ENCODE data around the gene COMMD10.
A peak's percentile ranks its signal among the peaks of the same experiment; 100 is the strongest.
"Not testable (repeated sequence)": the region's sequence is repeated elsewhere in the genome, so short reads cannot be mapped to it uniquely, and the experiment has no call there.

COMMD10 gene

DNA sequence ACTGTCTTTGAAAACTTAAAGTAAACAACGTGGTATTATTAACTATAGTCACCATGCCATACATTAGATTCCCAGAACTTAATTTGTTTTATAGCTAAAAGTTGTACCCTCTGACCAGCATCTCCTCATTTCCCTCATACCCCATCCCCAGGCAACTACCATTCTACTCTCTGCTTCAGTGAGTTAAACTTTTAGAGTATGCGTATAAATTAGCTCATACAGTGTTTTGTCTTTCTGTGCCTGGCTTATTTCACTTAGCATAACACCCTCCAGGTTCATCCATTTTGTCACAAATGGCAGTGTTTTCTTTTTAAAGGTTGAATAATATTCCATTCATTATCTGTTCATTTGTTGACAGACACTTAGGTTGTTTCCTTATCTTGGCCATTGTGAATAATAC, 14.2 kb downstream of the COMMD10 start:
- no peak for DNase-seq

DNA sequence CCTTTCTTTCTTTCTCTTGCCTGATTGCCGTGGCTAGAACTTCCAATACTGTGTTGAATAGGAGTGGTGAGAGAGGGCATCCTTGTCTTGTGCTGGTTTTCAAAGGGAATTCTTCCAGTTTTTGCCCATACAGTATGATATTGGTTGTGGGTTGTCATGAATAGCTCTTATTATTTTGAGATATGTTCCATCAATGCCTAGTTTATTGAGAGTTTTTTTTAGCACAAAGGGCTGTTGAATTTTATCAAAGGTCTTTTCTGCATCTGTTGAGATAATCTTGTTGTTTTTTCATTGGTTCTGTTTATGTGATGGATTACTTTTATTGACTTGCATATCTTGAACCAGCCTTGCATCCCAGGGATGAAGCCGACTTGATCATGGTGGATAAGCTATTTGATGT, 20.1 kb downstream of the COMMD10 start:
- DNase-seq = not testable (repeated sequence)

DNA sequence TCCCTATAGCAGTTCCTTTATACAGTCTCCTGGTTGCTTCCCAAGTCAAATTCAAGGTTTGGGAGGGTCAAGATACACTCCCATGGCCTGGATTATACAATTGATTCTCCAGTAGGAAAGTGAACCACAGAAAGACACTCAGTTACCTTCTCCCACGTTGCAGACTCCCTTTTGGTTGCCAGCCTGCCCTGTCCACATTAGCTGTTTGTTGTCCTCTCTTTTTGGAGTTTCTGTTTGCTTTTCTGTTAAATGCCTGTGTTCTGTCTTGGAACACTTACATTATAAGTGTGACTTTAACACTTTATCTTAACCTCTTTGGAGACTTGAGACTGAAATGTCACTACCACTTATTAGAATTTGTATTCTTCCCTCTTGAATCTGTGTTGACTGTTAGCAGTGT, 30.3 kb downstream of the COMMD10 start:
- no peak for DNase-seq

DNA sequence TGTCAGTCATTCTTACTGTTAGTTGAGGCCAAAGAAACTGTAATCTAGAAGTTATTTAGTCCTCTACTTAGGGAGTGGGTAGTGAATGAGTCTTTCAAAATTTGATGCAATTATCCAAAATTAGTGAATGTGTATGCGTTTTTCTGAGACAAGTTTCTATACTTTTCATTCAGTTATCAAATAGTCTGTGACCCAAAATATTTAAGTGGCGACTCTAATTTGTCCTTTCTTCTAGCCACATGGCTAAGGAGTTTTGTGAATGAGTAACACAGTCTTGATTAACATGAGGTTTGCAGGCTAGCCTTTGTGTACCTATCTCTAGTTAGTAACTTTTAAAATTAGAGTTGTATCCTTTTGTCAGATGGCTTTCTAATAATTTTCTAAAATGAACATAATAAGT, 45.6 kb downstream of the COMMD10 start:
- no peak for DNase-seq

DNA sequence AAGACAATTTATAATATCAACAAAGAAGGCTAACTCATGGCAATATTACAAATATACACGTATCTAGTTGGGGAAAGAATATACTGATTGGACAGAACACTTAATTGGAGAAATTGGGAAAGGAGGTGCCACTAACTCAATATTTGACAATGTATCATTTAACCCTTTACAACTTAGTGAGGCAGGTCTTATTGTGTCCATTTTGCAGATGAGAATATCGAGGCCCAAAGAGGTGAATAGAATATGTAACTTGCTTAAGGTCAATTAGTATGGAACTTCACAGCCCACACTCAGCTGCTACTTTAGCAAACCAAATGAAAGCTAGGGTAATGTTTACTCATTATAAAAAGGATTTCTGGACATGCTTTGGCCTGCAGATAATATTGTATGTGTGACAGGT, 46.2 kb downstream of the COMMD10 start:
- no peak for DNase-seq

- no peak for DNase-seq
These were observed 48.5 kb downstream of the COMMD10 start for GRCh38 chr5:116133281-116133680.

- DNase-seq = peak; percentile 53
These were observed 50.5 kb downstream of the COMMD10 start for GRCh38 chr5:116135344-116135743.

DNA sequence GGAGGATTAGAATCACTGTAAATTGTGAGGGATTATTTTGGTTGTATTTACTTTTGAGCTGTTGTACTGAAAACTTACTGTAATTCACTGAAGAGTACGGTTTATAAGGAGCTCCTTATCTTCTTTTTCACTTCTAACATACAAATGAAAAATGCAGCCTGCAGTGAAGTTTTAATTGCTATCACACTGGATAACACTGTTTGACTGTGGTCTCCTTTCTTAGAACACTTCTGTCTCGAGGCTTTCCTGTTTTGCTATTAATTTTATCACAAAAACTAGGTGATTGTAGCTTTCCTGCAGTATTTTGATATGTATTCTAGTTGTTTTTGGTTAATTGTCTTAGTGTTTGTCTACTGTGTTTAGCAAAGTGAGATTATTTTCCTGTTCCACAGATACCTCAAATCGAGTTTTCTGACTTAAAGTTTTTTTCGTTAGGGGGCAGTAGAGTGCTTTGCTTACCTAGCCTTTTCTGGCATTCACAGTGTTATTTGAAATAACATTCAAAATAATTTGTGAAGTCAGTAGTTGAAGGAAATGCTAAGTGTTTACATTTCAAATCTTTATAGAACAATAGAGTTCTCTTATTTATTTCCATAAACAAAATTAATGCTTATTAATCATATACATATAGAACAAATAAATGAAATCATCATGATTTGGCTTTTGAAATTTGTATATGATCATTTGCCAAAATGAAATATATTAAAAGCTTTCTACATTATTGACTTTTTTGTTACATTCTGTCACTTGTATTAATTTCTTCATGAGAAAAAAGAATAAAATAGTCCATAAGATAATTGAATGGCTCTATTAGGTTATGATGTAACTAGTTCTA, 52.9 kb downstream of the COMMD10 start:
- DNase-seq = peak; percentile 40

DNA sequence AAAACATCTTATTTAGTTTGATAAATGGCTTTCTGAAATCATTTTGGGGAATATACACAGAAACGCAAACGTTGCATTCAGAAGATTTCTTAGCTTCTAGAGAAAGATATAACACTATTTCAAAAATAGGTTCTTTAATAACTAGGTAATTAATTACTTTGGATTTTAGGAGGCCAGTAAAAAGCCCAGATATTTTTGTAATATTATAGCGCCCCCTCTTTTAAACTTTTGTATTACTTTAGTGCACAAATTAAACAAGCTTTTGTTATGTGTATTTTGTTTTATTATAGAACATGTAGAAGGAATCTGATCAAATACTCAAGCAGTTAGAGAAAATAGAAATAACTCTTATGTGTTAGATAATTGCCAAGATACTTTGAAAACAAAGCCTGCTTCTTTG, 57.7 kb downstream of the COMMD10 start:
- no peak for DNase-seq

DNA sequence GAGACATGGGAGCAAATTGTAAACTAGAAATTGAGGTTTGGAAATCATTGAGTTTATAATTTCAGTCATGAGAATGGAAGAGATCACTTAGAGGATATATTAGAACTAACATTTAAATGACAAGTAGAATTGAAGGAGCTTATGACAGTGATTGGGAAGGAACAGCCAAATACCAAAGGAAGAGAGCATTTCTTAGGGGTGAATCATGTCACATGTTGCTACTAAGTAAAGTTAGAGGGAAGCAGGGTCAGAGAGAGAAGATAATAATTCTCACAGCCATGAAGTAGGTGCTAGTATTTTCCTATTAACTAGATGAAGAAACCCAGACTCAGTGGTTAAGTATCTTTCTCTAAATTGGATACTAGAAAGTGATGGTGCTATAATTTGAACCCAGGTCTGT, 59.3 kb downstream of the COMMD10 start:
- DNase-seq = no peak

GRCh38 chr5:116144991-116145390, 60.2 kb downstream of the COMMD10 start:
- DNase-seq = no peak

DNA sequence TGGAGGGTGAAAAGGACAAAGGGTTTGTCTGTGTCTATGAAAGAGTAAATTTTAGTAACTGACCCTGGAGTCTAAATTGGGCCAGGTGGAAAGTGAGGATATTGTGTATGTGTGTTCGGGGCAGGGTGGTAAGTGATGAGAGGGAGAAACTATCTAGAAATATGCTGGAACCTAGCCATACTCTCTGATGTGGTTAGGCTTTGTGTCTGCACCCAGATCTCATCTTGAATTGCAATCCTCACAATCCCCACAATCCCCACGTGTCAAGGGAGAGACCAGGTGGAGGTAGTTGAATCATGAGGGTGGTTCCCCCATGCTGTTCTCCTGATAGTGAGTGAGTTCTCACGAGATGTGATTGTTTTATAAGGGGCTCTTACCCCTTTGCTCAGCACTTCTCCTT, 60.6 kb downstream of the COMMD10 start:
- DNase-seq = no peak

DNA sequence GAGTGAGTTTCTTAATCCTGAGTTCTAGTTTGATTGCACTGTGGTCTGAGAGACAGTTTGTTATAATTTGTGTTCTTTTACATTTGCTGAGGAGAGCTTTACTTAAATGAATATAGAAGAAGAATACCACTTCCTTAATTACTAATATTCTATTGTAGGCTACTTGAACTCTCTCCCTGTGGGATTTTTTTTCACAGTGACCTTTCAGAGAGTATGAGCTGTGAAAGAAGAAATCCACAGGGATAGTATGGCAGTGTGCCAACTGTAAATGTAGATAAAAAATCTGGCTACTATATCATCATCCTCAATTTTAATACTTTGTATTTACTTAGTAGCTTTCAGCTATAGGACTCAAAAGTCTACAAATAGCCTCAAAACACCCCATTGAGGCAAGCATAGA, 67.3 kb downstream of the COMMD10 start:
- no peak for DNase-seq

GRCh38 chr5:116153687-116154174, 68.9 kb downstream of the COMMD10 start:
- DNase-seq = no peak

GRCh38 chr5:116154252-116154651, 69.4 kb downstream of the COMMD10 start:
- no peak for DNase-seq

DNA sequence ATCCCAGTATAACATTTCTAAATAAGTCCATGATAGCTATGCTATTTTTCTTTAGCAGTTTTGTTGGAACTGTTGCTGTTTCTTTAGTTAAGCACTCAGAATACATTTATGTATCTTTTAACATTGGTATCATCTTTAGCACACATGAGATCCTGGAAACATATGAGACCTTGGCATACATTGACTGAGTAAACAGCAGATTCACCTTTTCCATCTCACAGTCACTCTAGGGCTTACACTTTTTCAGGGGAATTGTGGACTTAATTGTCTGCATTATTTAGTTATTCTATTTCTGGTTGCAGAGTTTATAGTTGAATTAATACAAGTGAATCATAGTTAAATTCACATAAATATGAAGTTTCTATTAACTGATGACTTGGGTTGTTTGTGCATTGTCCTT, 70.1 kb downstream of the COMMD10 start:
- no peak for DNase-seq

- DNase-seq = no peak
These were observed 73.1 kb downstream of the COMMD10 start for GRCh38 chr5:116157902-116158301.

- DNase-seq = no peak
These were observed 74.2 kb downstream of the COMMD10 start for GRCh38 chr5:116159006-116159405.

GRCh38 chr5:116174111-116174510, 89.3 kb downstream of the COMMD10 start:
- DNase-seq = no peak

- no peak for DNase-seq
These were observed 91.3 kb downstream of the COMMD10 start for GRCh38 chr5:116176121-116176520.

- no peak for DNase-seq
These were observed 94.1 kb downstream of the COMMD10 start for GRCh38 chr5:116178925-116179324.

DNA sequence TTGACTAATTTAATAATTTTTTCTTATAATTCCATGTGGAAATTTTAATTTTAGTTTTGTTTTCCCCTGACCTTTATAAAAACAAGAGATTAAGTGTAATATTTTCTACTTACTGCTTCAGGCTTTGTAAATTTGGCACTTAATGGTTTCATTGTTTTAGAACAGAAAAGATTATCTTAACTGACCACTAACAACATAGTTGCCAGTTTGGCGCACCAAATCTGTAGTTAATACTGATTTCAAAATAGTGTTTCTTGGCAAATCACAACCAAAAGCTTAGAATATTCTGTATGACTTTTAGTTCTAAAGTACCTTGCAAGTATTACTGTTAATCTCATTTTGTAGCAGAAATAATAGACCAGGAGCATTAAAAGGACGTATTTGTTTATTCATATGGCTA, 124.3 kb downstream of the COMMD10 start:
- no peak for DNase-seq

GRCh38 chr5:116212225-116212624, 127.4 kb downstream of the COMMD10 start:
- no peak for DNase-seq

DNA sequence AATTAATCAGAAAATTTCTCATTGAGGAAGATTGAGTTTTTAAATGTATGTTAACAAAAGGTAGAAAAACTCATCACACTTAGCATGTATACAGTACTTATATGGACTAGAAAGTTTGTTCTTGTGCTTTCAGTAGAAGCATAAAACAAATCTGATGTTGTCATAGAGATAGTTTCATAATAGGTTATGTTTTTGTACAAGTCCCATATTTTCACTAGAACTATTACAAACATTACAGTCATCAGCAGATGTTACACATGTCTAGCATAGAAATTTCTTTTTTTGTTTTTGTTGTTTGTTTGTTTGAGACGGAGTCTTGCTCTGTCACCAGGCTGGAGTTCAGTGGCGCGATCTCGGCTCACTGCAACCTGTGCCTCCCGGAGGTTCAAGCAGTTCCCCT, 131.4 kb downstream of the COMMD10 start:
- no peak for DNase-seq
